Endothelial cell of umbilical vein (primary cell): ENCODE measurements around the gene GPR150. TPM values are rescaled to one million over a fixed set of nuclear protein-coding genes. Genes with fewer than 3 reads are reported as not detected.

ENCODE experiments used
- BruUV-seq: library from RNA; stranded (reverse); fragments of 400-500 nt; replicated peaks from 2 replicates; lab custom pipeline; 2021; lab: Mats Ljungman, UMichigan
- CTCF ChIA-PET: fragments of 300-600, 350-600 bp; sonication (Branson Sonifier 250); formaldehyde crosslinking; loops from one replicate; lab custom pipeline; 2021; ENCODE audit warnings: antibody characterized with exemption, inconsistent platforms; lab: Charles Lee
- POLR2A ChIA-PET: fragments of 300-600, 350-600 bp; sonication (Branson Sonifier 250); formaldehyde crosslinking; loops from one replicate; lab custom pipeline; 2021; ENCODE audit warnings: antibody characterized with exemption, inconsistent platforms; lab: Charles Lee
- DNase-seq: peaks from one replicate; pipeline ENCODE4 v3.0.0-alpha.2; 2011; ENCODE audit warnings: low read depth, low spot score
- FAIRE-seq: peaks from 2 replicates; lab custom pipeline; 2011; peaks lifted over from hg19 to GRCh38; lab: Jason Lieb, UNC
- H2AFZ ChIP-seq: 2 replicates; pipeline ENCODE4 v1.6.0; 2012; ENCODE audit warnings: low read depth, low read length, control low read depth, inconsistent platforms
- H3K27ac ChIP-seq: 2 replicates; pipeline ENCODE4 v1.5.1; 2011; ENCODE audit warnings: low read depth, mild to moderate bottlenecking, control low read depth, low read length, moderate library complexity; ENCODE audit not compliant: insufficient read depth
- H3K27me3 ChIP-seq, 2 experiments: 2 replicates each; pipeline versions ENCODE4 v1.6.0 to v1.6.1; 2011; ENCODE audit warnings: low read length in 2 of 2, mixed read lengths in 1 of 2; ENCODE audit not compliant: control insufficient read depth in 2 of 2, insufficient read depth in 2 of 2
- H3K36me3 ChIP-seq, 2 experiments: 2 replicates in 1 of 2; 3 replicates in 1 of 2; pipeline ENCODE4 v1.5.1; 2011; ENCODE audit warnings: low read length in 2 of 2, mild to moderate bottlenecking in 1 of 2, moderate library complexity in 1 of 2; ENCODE audit not compliant: control insufficient read depth in 2 of 2, insufficient read depth in 2 of 2; ENCODE audit errors: extremely low read depth in 1 of 2
- H3K4me1 ChIP-seq: 3 replicates; pipeline ENCODE4 v1.5.1; 2011; ENCODE audit warnings: mild to moderate bottlenecking, low read length; ENCODE audit not compliant: control insufficient read depth, insufficient read depth; ENCODE audit errors: extremely low read depth
- H3K4me2 ChIP-seq: 2 replicates; pipeline ENCODE4 v1.6.1; 2011; ENCODE audit warnings: low read length, control low read depth, mixed read lengths; ENCODE audit not compliant: insufficient read depth
- H3K4me3 ChIP-seq, 3 experiments: fragments of 200-600 bp in 1 of 3; sonication (generic), shearing (Covaris generic) in 1 of 3; replicated peaks in 1 of 3; 2 replicates each; pipeline ENCODE4 v1.5.1; 2011 to 2016; ENCODE audit warnings: control low read depth in 3 of 3, low read length in 3 of 3, mild to moderate bottlenecking in 2 of 3, inconsistent platforms in 1 of 3, low read depth in 1 of 3, moderate library complexity in 1 of 3; ENCODE audit not compliant: insufficient read depth in 1 of 3
- H3K79me2 ChIP-seq: 2 replicates; pipeline ENCODE4 v1.6.0; 2012; ENCODE audit warnings: low read length, inconsistent platforms; ENCODE audit not compliant: control insufficient read depth, insufficient read depth
- H3K9ac ChIP-seq: replicated peaks from 2 replicates; pipeline ENCODE3; 2011; ENCODE audit warnings: low read length, control low read depth; ENCODE audit not compliant: insufficient read depth; ENCODE audit errors: extremely low read depth
- H3K9me1 ChIP-seq: replicated peaks from 3 replicates; pipeline ENCODE4 v1.6.0; 2011; ENCODE audit warnings: mild to moderate bottlenecking, low read length; ENCODE audit not compliant: control insufficient read depth, insufficient read depth; ENCODE audit errors: extremely low read depth
- H3K9me3 ChIP-seq: replicated peaks from 2 replicates; pipeline ENCODE4 v1.5.1; 2012; ENCODE audit warnings: low read length, inconsistent platforms; ENCODE audit not compliant: control insufficient read depth, insufficient read depth
- H4K20me1 ChIP-seq: replicated peaks from 2 replicates; pipeline ENCODE3; 2011; ENCODE audit warnings: mild to moderate bottlenecking, low read length; ENCODE audit not compliant: control insufficient read depth, insufficient read depth; ENCODE audit errors: extremely low read depth
- EZH2 ChIP-seq: IDR thresholded peaks from 2 replicates; pipeline ENCODE4 v1.6.1; 2012; ENCODE audit warnings: borderline replicate concordance, low read depth, mild to moderate bottlenecking, moderate library complexity, low read length, inconsistent platforms; ENCODE audit not compliant: severe bottlenecking
- FOS ChIP-seq: IDR thresholded peaks from 2 replicates; pipeline ENCODE4 v1.6.1; 2011; ENCODE audit warnings: mild to moderate bottlenecking, low read length, moderate library complexity, borderline replicate concordance; ENCODE audit not compliant: insufficient read depth
- GATA2 ChIP-seq: IDR thresholded peaks from 2 replicates; pipeline ENCODE4 v1.7.0; 2011; ENCODE audit warnings: low read depth, mild to moderate bottlenecking, moderate library complexity, mixed read lengths, low read length; ENCODE audit not compliant: insufficient read length, insufficient read depth
- JUN ChIP-seq: IDR thresholded peaks from 2 replicates; pipeline ENCODE4 v1.6.1; 2011; ENCODE audit warnings: borderline replicate concordance, low read depth; ENCODE audit not compliant: insufficient read length, insufficient read depth
- MYC ChIP-seq: IDR thresholded peaks from one replicate; pipeline ENCODE4 v1.6.1; 2011; ENCODE audit warnings: mild to moderate bottlenecking, low read depth, low read length
- POLR2A ChIP-seq: IDR thresholded peaks from 2 replicates; pipeline ENCODE4 v1.6.1; 2012; ENCODE audit warnings: low read depth, mild to moderate bottlenecking, control low read depth, low read length
- POLR2AphosphoS5 ChIP-seq: IDR thresholded peaks from 2 replicates; pipeline ENCODE4 v1.6.1; 2012; ENCODE audit warnings: low read depth, mild to moderate bottlenecking, control low read depth, low read length, moderate library complexity; ENCODE audit not compliant: insufficient read depth
- dilution Hi-C: fragments of 300-500 bp; cut with MboI; formaldehyde crosslinking; loops from one replicate; pipeline ENCODE4 v1.15.0; 2019; ENCODE audit warnings: low sequenced_read_pairs; ENCODE audit not compliant: extremely low pct_ligation_motif_present
- intact Hi-C: fragments of 100-400 bp; cut with micrococcal nuclease; formaldehyde crosslinking; loops from one replicate; pipeline ENCODE4 v1.10.0; 2022
- polyA plus RNA-seq, 4 experiments: library from polyadenylated mRNA; depleted of rRNA in 3 of 4; stranded (reverse) in 3 of 4; unstranded in 1 of 4; fragments of >200 nt; gene quantifications; 2 replicates each; pipeline versions ENCODE4 v1.2.1 to v1.2.3, GENCODE V29; 2011 to 2012; ENCODE audit warnings: missing spikeins in 1 of 4
- total RNA-seq: library from RNA; stranded (reverse); gene quantifications from 2 replicates; pipeline ENCODE4 v1.2.3, GENCODE V29; 2021
- TF ChIP-seq, protein P1 (sequence below), 2 donors: IDR thresholded peaks; 1 replicate in 1 of 2; 2 replicates in 1 of 2; pipeline ENCODE4 v1.5.1; 2011; ENCODE audit warnings: low read length in 2 of 2, mild to moderate bottlenecking in 2 of 2, moderate library complexity in 2 of 2, control low read depth in 1 of 2, inconsistent platforms in 1 of 2, low read depth in 1 of 2; ENCODE audit not compliant: insufficient read depth in 1 of 2; ENCODE audit errors: extremely low read depth in 1 of 2
- TF ChIP-seq, protein P2 (sequence below): IDR thresholded peaks from 2 replicates; pipeline ENCODE4 v1.6.1; 2011; ENCODE audit not compliant: insufficient read depth, insufficient read length

GPR150 gene
- total and polyA plus RNA-seq, 2 donors (not counting 3 experiments of a cell fraction or from before 2014, with no cell fraction given), result 0.28 to 0.31 TPM

DNA sequence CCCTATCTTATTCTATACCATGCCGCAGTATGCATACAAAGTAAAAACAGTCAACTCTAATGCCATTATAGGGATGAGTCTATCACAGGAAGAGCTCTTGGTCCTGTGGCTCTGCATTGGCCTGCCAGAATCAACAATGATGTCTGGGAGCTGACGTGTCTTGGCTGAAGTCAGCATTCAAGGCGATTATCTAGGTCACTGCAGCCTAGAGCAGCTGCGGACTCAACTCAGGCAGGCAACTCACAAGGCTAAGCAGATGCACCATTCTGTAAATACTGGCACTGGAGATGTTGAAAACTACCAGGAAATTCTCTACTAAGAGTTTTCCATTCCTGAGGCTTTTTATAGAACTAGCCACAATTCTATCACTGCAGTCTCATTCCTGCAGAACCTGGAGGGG, 49.7 kb downstream of the GPR150 start:
- peak; percentile 84 for DNase-seq
- H3K36me3 ChIP-seq, result no peaks in the 10 kb centered on the region
- CTCF ChIA-PET, result interaction anchor here (0.7 to 3.3 kb wide), 6 partner anchors 61 to 178 kb away, joined by 3 to 20 read pairs (median 4); partner anchors contain the start of gene RHOBTB3
- BruUV-seq, result no TSS peak
- H3K4me3 ChIP-seq, result no peak overlapping the region
- H3K9ac ChIP-seq, result no peak overlapping the region
- FAIRE-seq, result peak; percentile 92
- no peaks in the 10 kb centered on the region for H3K9me1 ChIP-seq
- H3K27me3 ChIP-seq, result no peaks in the 10 kb centered on the region
- H3K9me3 ChIP-seq, result no peaks in the 10 kb centered on the region
- dilution Hi-C loops (no loop called here), intact Hi-C loops (loop anchor here (2.0 kb wide), 1 partner anchor 61 kb away; the partner anchor contains the start of gene RHOBTB3)
- POLR2A ChIA-PET, result no interaction called here
- no peak overlapping the region for H2AFZ ChIP-seq
- peak overlapping the region; percentile 80 for H3K4me2 ChIP-seq
- peak overlapping the region; percentile 69 for H3K27ac ChIP-seq
- no peaks in the 10 kb centered on the region for H3K79me2 ChIP-seq
- H3K4me1 ChIP-seq, result peaks cover 23% of the 10 kb centered on the region
- no peaks in the 10 kb centered on the region for H4K20me1 ChIP-seq
- TF ChIP-seq, protein P1, sequence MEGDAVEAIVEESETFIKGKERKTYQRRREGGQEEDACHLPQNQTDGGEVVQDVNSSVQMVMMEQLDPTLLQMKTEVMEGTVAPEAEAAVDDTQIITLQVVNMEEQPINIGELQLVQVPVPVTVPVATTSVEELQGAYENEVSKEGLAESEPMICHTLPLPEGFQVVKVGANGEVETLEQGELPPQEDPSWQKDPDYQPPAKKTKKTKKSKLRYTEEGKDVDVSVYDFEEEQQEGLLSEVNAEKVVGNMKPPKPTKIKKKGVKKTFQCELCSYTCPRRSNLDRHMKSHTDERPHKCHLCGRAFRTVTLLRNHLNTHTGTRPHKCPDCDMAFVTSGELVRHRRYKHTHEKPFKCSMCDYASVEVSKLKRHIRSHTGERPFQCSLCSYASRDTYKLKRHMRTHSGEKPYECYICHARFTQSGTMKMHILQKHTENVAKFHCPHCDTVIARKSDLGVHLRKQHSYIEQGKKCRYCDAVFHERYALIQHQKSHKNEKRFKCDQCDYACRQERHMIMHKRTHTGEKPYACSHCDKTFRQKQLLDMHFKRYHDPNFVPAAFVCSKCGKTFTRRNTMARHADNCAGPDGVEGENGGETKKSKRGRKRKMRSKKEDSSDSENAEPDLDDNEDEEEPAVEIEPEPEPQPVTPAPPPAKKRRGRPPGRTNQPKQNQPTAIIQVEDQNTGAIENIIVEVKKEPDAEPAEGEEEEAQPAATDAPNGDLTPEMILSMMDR (IDR thresholded peaks at IDR 0.05; ENCODE audit: extremely low read depth in 1 of 2, insufficient read depth in 1 of 2, low read depth in 1 of 2, low read length in 2 of 2), result no peak
- no peak for TF ChIP-seq JUN
- no peak for TF ChIP-seq MYC
- no peak for TF ChIP-seq EZH2
- peak; percentile 67 for TF ChIP-seq POLR2AphosphoS5
- TF ChIP-seq GATA2, result peak; percentile 60
- TF ChIP-seq POLR2A, result no peak
- TF ChIP-seq FOS, result peak; percentile 58
- TF ChIP-seq, protein P2, sequence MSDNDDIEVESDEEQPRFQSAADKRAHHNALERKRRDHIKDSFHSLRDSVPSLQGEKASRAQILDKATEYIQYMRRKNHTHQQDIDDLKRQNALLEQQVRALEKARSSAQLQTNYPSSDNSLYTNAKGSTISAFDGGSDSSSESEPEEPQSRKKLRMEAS, result no peak
